Activated naive CD8-positive, alpha-beta T cell treated with anti-CD3 and anti-CD28 coated beads for 36 hours (primary cell): Measurements from ENCODE around the gene CSNK1G2. TPM values are rescaled to one million over a fixed set of nuclear protein-coding genes. Genes with fewer than 3 reads are reported as not detected.
A peak's percentile ranks its signal among the peaks of the same experiment; 100 is the strongest.

Experiments
- DNase-seq: peaks from one replicate; pipeline ENCODE4 v3.0.0; 2021
- H3K27ac Mint-ChIP-seq: one replicate; pipeline ENCODE4 v1.8.0; 2022; ENCODE audit warnings: mild to moderate bottlenecking, moderate library complexity, mixed read lengths
- H3K27me3 Mint-ChIP-seq: one replicate; pipeline ENCODE4 v1.8.0; 2022; ENCODE audit warnings: mild to moderate bottlenecking, mixed read lengths
- H3K36me3 Mint-ChIP-seq: one replicate; pipeline ENCODE4 v1.8.0; 2021; ENCODE audit warnings: mild to moderate bottlenecking, mixed read lengths
- H3K4me1 Mint-ChIP-seq: one replicate; pipeline ENCODE4 v1.8.0; 2021; ENCODE audit warnings: mixed read lengths
- H3K4me3 Mint-ChIP-seq: one replicate; pipeline ENCODE4 v1.8.0; 2022; ENCODE audit warnings: mild to moderate bottlenecking, moderate library complexity, mixed read lengths
- H3K9me3 Mint-ChIP-seq: one replicate; pipeline ENCODE4 v1.8.0; 2022; ENCODE audit warnings: mixed read lengths
- total RNA-seq, 2 experiments: library from RNA; stranded (reverse); gene quantifications; one replicate each; pipeline ENCODE4 v1.2.3, GENCODE V29; 2021

CSNK1G2 gene
- total RNA-seq = 10 to 100 TPM; 50.7 to 51.1 TPM

- Mint-ChIP-seq H3K27me3 (no peaks in the 10 kb centered on the region), H3K9me3 (no peaks in the 10 kb centered on the region), H3K36me3 (peaks cover 6% of the 10 kb centered on the region), H3K4me1 (peaks cover 31% of the 10 kb centered on the region), H3K27ac (peak within 1 kb of the TSS; percentile 91), H3K4me3 (peak within 1 kb of the TSS; percentile 91)
- no peak for DNase-seq
Measured at GRCh38 chr19:1941146-1942077, at the start of gene CSNK1G2. CSNK1G2 (plus strand) TSS chr19:1941172; CDS start chr19:1969773, 28,601 bp downstream.

GRCh38 chr19:1893791-1894190 lies 47.2 kb upstream of the CSNK1G2 start:
- H3K27me3 Mint-ChIP-seq = no peaks in the 10 kb centered on the region
- no peak for DNase-seq
- no peak overlapping the region for H3K27ac Mint-ChIP-seq
- H3K36me3 Mint-ChIP-seq = no peaks in the 10 kb centered on the region
- no peaks in the 10 kb centered on the region for H3K9me3 Mint-ChIP-seq
- peaks cover 28% of the 10 kb centered on the region for H3K4me1 Mint-ChIP-seq
- no peak overlapping the region for H3K4me3 Mint-ChIP-seq

- Mint-ChIP-seq H3K27ac (peak overlapping the region; percentile 97), H3K4me1 (peaks cover 28% of the 10 kb centered on the region), H3K4me3 (peak overlapping the region; percentile 82), H3K9me3 (no peaks in the 10 kb centered on the region), H3K27me3 (no peaks in the 10 kb centered on the region), H3K36me3 (no peaks in the 10 kb centered on the region)
- DNase-seq = no peak
Measured at GRCh38 chr19:1896508-1896907, 44.5 kb upstream of the CSNK1G2 start.

GRCh38 chr19:1901940-1902404 lies 39.0 kb upstream of the CSNK1G2 start:
- no peaks in the 10 kb centered on the region for H3K27me3 Mint-ChIP-seq
- peaks cover 6% of the 10 kb centered on the region for H3K36me3 Mint-ChIP-seq
- peaks cover 34% of the 10 kb centered on the region for H3K4me1 Mint-ChIP-seq
- DNase-seq = no peak
- no peak overlapping the region for H3K4me3 Mint-ChIP-seq
- H3K27ac Mint-ChIP-seq = no peak overlapping the region
- H3K9me3 Mint-ChIP-seq = no peaks in the 10 kb centered on the region

- no peak for DNase-seq
Measured at GRCh38 chr19:1902923-1903322, 38.0 kb upstream of the CSNK1G2 start.

GRCh38 chr19:1904860-1905109 lies 36.2 kb upstream of the CSNK1G2 start:
- Mint-ChIP-seq H3K4me1 (peaks cover 38% of the 10 kb centered on the region), H3K27ac (peak overlapping the region; percentile 86), H3K36me3 (peaks cover 12% of the 10 kb centered on the region), H3K9me3 (no peaks in the 10 kb centered on the region), H3K4me3 (peak overlapping the region; percentile 81), H3K27me3 (no peaks in the 10 kb centered on the region)
- DNase-seq = no peak

More at GRCh38 chr19:1902923-1903322, 38.0 kb upstream of the CSNK1G2 start:
- H3K4me3 Mint-ChIP-seq = peak overlapping the region; percentile 48
- H3K27me3 Mint-ChIP-seq = no peaks in the 10 kb centered on the region
- peaks cover 8% of the 10 kb centered on the region for H3K36me3 Mint-ChIP-seq
- H3K9me3 Mint-ChIP-seq = no peaks in the 10 kb centered on the region
- H3K4me1 Mint-ChIP-seq = peaks cover 26% of the 10 kb centered on the region
- peak overlapping the region; percentile 74 for H3K27ac Mint-ChIP-seq

GRCh38 chr19:1905110-1905862 lies 35.7 kb upstream of the CSNK1G2 start, which contains the start of the genes ADAT3 and SCAMP4:
ADAT3 (plus strand) TSS chr19:1905399; CDS start chr19:1912048, 6,649 bp downstream.
SCAMP4 (plus strand) TSS chr19:1905399; CDS start chr19:1915020, 9,621 bp downstream.
- peak within 1 kb of the TSS; percentile 85 for H3K4me3 Mint-ChIP-seq
- H3K36me3 Mint-ChIP-seq = peaks cover 12% of the 10 kb centered on the region
- peak; percentile 100 for DNase-seq
- H3K9me3 Mint-ChIP-seq = no peaks in the 10 kb centered on the region
- no peaks in the 10 kb centered on the region for H3K27me3 Mint-ChIP-seq
- H3K4me1 Mint-ChIP-seq = peaks cover 42% of the 10 kb centered on the region
- peak within 1 kb of the TSS; percentile 86 for H3K27ac Mint-ChIP-seq

GRCh38 chr19:1905863-1906375 lies 35.1 kb upstream of the CSNK1G2 start:
- Mint-ChIP-seq H3K27me3 (no peaks in the 10 kb centered on the region), H3K4me3 (peak overlapping the region; percentile 85), H3K9me3 (no peaks in the 10 kb centered on the region), H3K36me3 (peaks cover 12% of the 10 kb centered on the region), H3K27ac (peak overlapping the region; percentile 79), H3K4me1 (peaks cover 43% of the 10 kb centered on the region)
- DNase-seq = no peak

GRCh38 chr19:1906985-1907562 lies 33.9 kb upstream of the CSNK1G2 start:
- Mint-ChIP-seq H3K36me3 (peaks cover 12% of the 10 kb centered on the region), H3K9me3 (no peaks in the 10 kb centered on the region), H3K27ac (no peak overlapping the region), H3K27me3 (no peaks in the 10 kb centered on the region), H3K4me1 (peaks cover 43% of the 10 kb centered on the region), H3K4me3 (peak overlapping the region; percentile 18)
- DNase-seq = no peak

- Mint-ChIP-seq H3K27ac (no peak overlapping the region), H3K4me1 (peaks cover 43% of the 10 kb centered on the region), H3K9me3 (no peaks in the 10 kb centered on the region), H3K27me3 (no peaks in the 10 kb centered on the region), H3K4me3 (no peak overlapping the region), H3K36me3 (peaks cover 12% of the 10 kb centered on the region)
- no peak for DNase-seq
Measured at GRCh38 chr19:1907563-1908363, 33.2 kb upstream of the CSNK1G2 start.

- no peak overlapping the region for H3K27ac Mint-ChIP-seq
- peaks cover 38% of the 10 kb centered on the region for H3K4me1 Mint-ChIP-seq
- H3K9me3 Mint-ChIP-seq = no peaks in the 10 kb centered on the region
- no peaks in the 10 kb centered on the region for H3K27me3 Mint-ChIP-seq
- H3K36me3 Mint-ChIP-seq = peaks cover 12% of the 10 kb centered on the region
- no peak for DNase-seq
- no peak overlapping the region for H3K4me3 Mint-ChIP-seq
Measured at GRCh38 chr19:1908364-1908678, 32.7 kb upstream of the CSNK1G2 start.

GRCh38 chr19:1909761-1910080 lies 31.3 kb upstream of the CSNK1G2 start:
- Mint-ChIP-seq H3K4me3 (peak overlapping the region; percentile 18), H3K27me3 (no peaks in the 10 kb centered on the region), H3K27ac (no peak overlapping the region), H3K9me3 (no peaks in the 10 kb centered on the region), H3K36me3 (peaks cover 12% of the 10 kb centered on the region), H3K4me1 (peaks cover 25% of the 10 kb centered on the region)
- DNase-seq = no peak

GRCh38 chr19:1910177-1910576 lies 30.8 kb upstream of the CSNK1G2 start:
- no peak for DNase-seq
- peaks cover 23% of the 10 kb centered on the region for H3K4me1 Mint-ChIP-seq
- H3K27ac Mint-ChIP-seq = no peak overlapping the region
- H3K27me3 Mint-ChIP-seq = no peaks in the 10 kb centered on the region
- H3K4me3 Mint-ChIP-seq = no peak overlapping the region
- peaks cover 12% of the 10 kb centered on the region for H3K36me3 Mint-ChIP-seq
- no peaks in the 10 kb centered on the region for H3K9me3 Mint-ChIP-seq

- Mint-ChIP-seq H3K9me3 (no peaks in the 10 kb centered on the region), H3K27me3 (no peaks in the 10 kb centered on the region), H3K27ac (no peak overlapping the region), H3K4me3 (no peak overlapping the region), H3K4me1 (peaks cover 18% of the 10 kb centered on the region), H3K36me3 (peaks cover 7% of the 10 kb centered on the region)
- DNase-seq = no peak
Measured at GRCh38 chr19:1911098-1911497, 29.9 kb upstream of the CSNK1G2 start.
